Lower leg skin (tissue), 3 donors: Measurements from ENCODE around the gene TMEM229B.

Source experiments
- POLR2A ChIP-seq, 2 donors: fragments of 450-650 bp; IDR thresholded peaks; one replicate each; pipeline ENCODE4 v1.6.1; 2016 to 2017; ENCODE audit warnings: antibody characterized with exemption in 2 of 2, mild to moderate bottlenecking in 1 of 2, moderate library complexity in 1 of 2
- TF ChIP-seq, protein P1 (sequence below), 3 donors: fragments of 450-650 bp; IDR thresholded peaks; one replicate each; pipeline ENCODE4 v1.5.1; 2016; ENCODE audit warnings: antibody characterized with exemption in 3 of 3, mild to moderate bottlenecking in 3 of 3, moderate library complexity in 2 of 3

DNA sequence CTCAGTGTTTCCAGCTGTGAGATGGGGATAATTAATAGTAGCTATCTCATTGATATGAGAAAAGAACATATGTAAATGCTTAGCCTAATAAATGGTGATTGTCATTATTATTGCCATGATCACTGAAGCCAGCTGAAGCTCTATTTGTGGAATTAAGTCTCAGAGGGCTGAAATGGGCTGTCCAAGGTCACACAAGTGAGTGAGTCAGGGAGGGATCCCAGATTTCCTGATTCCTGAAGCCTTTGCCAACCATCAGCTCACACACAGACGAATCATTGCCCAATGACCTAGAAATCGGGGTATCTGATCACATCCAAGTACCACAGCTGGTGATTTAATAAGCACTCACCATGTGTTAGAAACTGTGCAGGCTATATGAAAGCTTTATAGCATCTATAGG lies 21.6 kb upstream of the TMEM229B start:
- TF ChIP-seq, protein P1, sequence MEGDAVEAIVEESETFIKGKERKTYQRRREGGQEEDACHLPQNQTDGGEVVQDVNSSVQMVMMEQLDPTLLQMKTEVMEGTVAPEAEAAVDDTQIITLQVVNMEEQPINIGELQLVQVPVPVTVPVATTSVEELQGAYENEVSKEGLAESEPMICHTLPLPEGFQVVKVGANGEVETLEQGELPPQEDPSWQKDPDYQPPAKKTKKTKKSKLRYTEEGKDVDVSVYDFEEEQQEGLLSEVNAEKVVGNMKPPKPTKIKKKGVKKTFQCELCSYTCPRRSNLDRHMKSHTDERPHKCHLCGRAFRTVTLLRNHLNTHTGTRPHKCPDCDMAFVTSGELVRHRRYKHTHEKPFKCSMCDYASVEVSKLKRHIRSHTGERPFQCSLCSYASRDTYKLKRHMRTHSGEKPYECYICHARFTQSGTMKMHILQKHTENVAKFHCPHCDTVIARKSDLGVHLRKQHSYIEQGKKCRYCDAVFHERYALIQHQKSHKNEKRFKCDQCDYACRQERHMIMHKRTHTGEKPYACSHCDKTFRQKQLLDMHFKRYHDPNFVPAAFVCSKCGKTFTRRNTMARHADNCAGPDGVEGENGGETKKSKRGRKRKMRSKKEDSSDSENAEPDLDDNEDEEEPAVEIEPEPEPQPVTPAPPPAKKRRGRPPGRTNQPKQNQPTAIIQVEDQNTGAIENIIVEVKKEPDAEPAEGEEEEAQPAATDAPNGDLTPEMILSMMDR (IDR thresholded peaks at IDR 0.05), result no peak
- no peak for TF ChIP-seq POLR2A (IDR thresholded peaks at IDR 0.05)
